Ramos (cell line): Measurements from ENCODE around the gene CTDSP1.

Experiments used
- in situ Hi-C: fragments of 300-500 bp; cut with MboI; formaldehyde crosslinking; loops from one replicate; pipeline ENCODE4 v1.14.3; 2022; ENCODE audit warnings: low sequenced_read_pairs; ENCODE audit not compliant: unreplicated experiment

The CTDSP1 gene

DNA sequence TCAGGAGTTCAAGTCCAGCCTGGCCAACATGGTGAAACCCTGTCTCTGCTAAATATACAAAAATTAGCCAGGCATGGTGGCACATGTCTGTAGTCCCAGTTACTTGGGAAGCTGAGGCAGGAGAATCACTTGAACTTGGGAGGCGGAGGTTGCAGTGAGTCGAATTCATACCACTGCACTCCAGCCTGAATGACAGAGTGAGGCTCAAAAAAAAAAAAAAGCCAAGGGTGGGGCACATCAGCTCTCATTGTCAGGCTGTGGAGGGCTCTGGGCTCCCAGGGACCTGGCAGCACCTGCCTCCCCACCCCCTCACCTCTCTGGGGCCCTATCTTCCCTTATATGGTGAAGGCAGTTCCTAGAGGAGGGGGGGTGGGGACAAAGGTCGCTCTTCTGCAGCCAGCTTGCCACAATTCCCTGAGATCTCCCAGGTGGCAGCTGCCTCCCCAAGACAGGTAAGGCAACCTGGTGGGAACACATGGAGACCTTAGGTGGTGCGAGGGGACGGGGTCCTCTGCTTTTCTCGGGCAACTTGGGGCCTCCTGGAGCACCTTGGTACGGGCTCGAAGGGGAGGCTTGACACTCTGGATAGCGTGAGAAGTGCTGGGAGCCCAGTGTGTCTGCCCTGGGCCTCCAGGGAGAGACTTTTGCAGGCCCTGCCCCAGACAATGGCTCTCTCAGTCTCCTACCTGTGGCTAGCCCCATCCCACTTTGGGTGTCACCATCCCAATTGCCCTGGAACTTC lies 19.2 kb downstream of the CTDSP1 start, which contains the start of gene VIL1:
Gene VIL1 (plus strand): TSS at position 407 of the 742 bp plus-strand sequence. CDS start 4,656 bp downstream, outside the sequence.
- in situ Hi-C loops, result no loop called here

DNA sequence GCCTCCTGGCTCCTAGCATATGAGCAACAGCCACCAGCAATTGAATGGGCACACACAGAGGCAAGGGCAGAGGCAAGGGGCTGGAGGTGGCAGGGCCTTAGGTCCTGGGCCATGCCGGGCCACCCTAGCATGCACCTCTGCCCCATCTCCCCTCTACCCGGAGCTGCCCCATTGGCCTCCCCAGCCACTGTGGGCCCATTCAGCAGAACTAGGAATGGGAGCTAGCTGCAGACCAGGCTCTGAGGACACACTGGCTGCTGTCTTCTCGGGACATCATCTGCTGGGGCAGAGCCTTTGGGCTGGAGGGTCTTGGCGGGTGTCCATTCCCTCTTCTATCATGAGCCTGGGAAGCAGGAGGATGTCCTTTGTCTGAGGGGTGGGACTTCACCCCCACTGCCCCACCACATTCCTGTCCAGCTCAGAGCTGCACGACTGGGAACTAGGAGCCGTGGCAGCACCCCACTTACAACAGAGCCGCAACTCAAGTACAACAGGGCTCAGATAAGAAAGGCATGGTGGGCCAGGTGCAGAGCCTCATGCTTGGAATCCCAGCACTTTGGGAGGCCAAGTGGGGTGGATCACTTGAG lies 20.1 kb downstream of the CTDSP1 start:
- in situ Hi-C loops, result no loop called here

DNA sequence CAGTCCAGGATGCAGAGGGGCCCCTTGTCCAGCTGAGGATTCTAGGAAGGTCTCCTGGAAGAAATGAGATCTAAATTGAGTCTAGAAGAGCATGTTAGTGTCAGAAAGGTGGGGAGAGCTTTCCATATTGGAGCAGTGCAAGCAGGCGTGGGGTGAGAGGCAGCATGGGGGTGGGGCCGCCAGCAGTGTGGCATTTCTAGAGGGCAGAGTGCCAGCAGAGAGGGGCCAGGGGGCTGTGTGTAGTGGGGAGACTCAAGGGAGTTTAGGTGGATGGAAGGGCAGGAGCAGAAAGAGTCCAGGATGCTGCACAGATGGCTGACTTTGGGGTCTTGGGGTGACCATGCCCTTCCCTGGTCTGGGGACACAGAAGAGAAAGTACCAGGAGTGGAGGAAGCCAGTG lies 21.4 kb downstream of the CTDSP1 start:
- in situ Hi-C loops, result no loop called here

DNA sequence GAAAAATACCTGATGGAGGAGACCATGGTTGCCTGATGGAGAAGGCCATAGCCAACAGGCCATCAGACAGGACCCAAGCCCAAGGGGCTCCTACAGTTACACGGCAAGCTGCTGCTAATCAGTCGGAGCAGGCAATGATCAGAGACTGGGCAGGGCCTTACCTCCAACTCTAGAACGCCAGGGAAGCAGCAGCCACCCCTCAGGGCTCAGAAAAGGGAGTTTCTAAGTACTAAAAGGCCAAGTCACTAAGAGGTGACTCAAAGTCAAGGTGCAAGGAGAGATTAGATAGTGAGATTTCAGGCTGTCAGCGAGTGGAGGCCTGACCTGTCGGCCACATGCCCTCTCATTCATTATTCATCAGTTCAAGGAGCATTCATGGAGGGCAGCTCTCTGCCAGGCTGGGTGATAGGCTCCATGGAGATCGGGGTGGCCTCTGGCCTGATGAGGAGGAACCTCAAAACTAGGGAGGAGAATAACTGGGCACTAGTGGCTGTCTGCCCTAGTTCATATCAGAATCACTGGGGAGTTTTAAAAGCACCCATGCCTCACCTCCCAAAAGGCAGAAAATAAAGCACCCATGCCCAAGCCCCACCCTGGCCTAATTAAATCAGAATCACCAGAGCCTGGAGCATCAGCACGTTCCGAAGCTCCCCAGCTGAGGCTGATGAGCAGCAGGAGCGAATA lies 22.9 kb downstream of the CTDSP1 start:
- in situ Hi-C loops, result no loop called here

DNA sequence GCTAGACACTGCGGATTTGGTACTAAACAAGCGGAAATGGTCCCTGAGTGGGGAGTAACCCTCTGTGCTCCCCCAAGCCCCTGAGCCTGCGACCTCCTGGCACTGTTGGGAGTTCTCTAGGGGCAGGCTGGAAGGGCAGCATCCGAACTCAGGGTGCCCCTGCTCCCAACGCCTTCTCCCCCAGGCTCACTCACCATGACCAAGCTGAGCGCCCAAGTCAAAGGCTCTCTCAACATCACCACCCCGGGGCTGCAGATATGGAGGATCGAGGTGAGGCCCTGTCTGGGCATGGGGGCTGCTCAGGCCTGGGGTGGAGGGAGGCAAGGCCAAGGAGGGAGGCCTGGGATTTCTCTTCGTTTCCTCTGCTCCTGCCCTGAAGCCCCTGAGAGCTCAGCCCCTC lies 23.9 kb downstream of the CTDSP1 start:
- in situ Hi-C loops, result no loop called here

DNA sequence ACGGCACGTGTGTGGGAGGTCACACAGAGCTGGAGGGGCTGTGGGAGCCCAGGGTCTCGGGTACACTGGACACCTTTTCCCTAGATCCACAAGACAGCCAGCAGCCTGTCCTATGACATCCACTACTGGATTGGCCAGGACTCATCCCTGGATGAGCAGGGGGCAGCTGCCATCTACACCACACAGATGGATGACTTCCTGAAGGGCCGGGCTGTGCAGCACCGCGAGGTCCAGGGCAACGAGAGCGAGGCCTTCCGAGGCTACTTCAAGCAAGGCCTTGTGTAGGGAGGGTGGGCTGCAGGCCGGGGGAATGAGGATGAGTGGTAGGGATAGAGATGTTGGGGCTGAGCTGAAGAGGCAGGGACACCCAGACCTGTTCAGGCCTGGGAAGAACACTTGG lies 25.9 kb downstream of the CTDSP1 start:
- in situ Hi-C loops, result no loop called here

DNA sequence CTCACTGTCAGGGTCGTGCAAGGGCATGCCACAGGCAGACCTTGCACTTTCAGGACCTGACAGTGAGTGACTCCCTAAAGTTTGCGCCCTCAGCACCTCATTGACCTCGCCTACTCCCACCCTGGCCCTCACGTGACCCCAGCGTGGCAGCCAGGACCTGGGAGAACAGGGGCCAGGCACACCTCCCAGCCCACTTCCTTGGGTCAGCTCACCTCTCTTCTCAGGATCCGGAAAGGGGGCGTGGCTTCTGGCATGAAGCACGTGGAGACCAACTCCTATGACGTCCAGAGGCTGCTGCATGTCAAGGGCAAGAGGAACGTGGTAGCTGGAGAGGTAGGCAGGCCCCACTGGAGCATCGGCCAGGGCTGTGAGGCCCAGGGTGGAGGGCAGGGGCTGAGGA lies 28.1 kb downstream of the CTDSP1 start:
- in situ Hi-C loops, result no loop called here

DNA sequence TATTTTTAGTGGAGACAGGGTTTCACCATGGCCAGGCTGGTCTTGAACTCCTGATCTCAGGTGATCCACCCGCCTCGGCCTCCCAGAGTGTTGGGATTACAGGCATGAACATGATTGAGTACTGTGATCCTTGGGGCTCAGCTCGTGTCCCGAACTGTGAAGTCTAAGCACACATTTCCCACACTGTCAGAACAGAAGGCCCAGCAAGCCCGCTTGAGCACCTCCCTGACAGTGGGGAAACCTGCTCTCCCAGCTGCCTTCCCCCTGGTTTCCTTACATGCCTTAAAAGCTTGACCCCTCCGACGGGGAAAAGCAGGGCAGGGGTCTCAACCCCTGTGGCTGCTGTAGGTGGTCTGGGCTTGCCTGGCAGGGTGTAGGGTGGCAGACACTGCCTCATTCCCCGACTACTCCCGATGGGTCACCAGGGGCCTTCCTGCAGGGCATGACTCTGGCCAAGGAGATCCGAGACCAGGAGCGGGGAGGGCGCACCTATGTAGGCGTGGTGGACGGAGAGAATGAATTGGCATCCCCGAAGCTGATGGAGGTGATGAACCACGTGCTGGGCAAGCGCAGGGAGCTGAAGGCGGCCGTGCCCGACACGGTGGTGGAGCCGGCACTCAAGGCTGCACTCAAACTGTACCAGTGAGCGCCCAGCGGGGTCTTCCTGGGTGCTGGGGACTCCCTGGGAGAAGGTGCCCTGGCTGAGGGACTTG lies 29.3 kb downstream of the CTDSP1 start:
- in situ Hi-C loops, result no loop called here

DNA sequence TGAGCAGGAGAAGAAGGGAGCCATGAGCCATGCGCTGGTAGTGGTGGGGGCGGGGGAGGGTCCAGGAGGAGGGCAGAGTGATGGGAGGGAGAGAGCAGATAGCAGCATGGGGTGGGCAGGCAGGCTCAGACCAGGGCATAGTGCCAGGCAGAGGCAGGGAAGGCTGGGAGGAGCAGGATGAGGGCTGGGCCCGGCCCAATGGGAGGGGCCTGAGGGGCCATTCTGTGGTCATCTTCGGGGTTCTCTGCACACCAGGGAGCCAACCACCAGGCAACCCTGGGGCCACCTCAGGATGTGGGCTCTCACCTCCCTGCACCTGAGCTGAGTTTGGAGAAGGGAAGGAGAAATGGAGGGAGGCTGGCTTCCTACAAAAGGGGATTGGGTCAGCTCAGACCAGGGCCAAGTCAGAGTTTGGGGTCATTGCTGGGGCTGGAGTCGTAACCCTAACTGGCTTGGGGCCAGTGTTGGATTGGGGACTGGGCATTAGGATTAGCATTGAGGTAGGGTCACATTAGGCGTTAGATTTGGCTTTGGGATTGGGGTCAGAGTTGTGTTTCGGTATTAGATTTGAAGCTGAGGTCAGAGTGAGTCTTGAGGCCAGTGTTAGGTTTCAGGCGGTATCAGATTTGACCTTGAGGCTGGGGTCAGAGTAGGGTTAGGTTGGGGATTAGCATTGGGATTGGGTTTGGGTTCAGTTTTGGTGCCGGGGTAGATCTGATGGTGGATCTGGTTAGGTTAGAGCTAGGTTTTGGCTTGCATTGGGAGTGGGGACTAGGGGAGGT lies 30.4 kb downstream of the CTDSP1 start:
- in situ Hi-C loops, result no loop called here

DNA sequence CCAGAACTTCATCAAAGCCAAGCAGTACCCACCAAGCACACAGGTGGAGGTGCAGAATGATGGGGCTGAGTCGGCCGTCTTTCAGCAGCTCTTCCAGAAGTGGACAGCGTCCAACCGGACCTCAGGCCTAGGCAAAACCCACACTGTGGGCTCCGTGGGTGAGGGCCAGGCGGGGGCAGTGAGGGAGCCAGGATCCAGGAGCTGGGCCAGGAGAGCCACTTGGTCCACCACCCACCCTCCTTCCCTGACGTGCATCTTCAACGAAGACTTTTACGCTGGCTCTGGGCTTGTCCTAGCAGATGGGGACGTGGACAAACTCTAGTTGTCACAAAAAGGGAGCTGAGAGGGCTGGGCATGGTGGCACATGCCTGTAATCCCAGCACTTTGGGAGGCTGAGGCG lies 31.1 kb downstream of the CTDSP1 start:
- in situ Hi-C loops, result no loop called here

DNA sequence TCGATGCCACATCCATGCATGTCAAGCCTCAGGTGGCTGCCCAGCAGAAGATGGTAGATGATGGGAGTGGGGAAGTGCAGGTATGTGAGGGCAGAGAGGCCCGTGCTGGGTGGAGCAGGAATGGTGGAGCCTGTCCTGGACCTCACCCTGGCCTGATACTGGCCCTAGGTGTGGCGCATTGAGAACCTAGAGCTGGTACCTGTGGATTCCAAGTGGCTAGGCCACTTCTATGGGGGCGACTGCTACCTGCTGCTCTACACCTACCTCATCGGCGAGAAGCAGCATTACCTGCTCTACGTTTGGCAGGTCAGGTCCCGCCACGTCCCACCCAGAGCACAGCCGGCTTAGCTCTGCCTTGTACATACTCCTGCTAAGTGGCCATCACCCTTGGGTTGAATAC lies 32.2 kb downstream of the CTDSP1 start:
- in situ Hi-C loops, result no loop called here

DNA sequence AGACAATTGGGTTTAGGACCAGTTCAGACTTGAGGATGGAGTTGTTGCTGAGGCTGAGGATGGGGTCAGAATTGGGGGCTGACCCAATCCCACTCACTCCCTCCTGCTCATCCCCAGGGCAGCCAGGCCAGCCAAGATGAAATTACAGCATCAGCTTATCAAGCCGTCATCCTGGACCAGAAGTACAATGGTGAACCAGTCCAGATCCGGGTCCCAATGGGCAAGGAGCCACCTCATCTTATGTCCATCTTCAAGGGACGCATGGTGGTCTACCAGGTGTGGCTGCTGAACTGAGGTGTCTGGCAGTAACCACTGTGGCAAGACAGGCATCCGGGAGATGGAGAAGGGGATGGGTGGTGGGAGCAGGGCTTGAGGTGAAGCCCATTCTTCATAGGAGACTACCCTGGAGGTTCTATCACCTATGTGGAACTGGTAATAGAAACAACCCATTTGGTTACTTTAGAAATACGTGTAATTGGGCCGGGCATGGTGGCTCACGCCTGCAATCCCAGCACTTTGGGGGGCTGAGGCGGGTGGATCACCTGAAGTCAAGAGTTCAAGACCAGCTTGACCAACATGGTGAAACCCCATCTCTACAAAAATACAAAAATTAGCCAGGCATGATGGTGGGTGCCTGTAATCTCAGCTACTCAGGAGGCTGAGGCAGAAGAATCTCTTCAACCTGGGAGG lies 33.2 kb downstream of the CTDSP1 start:
- in situ Hi-C loops, result no loop called here

DNA sequence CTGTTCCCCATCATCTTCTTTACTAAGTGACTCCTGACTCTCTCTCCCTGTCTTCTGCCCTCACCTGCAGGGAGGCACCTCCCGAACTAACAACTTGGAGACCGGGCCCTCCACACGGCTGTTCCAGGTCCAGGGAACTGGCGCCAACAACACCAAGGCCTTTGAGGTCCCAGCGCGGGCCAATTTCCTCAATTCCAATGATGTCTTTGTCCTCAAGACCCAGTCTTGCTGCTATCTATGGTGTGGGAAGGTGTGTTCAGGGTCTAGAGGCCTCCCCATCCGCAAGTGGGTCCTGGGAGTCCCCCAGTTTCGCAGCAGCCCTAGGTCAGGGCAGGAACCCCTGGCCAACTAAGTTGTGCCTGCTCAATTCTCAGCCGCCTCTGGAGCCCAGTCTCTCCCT lies 34.8 kb downstream of the CTDSP1 start:
- in situ Hi-C loops, result no loop called here

DNA sequence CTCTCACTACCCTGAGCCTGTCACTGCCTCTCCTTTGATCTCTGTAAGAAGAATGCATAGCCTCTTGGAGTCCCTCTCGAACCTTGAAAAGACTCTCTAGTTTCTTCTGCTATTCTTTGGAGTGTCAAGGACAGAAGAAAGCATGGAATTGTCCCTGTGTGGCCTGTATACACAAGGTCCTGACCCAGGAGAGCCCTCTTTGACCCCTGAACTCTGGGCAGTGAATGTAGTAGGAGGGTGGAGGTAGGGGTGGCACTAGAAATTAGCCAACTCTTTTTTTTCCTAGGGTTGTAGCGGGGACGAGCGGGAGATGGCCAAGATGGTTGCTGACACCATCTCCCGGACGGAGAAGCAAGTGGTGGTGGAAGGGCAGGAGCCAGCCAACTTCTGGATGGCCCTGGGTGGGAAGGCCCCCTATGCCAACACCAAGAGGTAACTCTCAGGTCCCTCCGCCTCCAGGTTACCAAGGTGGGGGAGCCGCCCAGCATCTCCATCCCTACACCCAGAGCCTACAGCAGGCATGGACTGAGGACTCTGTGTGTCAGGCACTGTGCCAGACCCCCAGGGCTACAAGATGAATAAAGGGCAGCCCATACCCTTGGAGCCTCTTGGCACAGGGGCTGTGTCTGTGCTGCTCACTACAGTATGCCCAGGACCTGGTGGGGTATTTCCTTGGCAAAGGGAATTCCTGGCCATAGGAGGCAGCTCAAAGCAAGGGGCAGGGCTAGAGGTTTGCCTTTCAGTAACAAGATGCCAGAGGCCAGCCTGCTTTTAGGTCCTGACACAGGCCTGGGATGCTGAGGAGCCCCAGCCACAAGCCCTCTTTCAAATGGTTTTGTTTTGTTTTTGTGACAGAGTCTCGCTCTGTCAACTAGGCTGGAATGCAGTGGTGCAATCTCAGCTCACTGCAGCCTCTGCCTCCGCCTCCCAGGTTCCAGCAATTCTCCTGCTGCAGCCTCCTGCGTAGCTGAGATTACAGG lies 35.6 kb downstream of the CTDSP1 start:
- in situ Hi-C loops, result no loop called here

DNA sequence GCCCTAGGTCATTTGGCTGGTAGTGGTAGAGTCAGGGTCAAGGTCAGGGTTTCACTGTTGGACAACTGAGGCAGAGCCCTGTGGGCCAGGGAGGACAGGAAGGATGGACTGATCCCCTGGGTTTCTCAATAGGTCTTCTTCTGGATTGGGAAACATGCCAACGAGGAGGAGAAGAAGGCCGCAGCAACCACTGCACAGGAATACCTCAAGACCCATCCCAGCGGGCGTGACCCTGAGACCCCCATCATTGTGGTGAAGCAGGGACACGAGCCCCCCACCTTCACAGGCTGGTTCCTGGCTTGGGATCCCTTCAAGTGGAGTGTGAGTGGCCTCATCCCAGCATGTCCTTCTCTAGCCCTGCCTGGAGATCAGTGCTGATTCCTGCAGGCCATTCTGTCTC lies 37.3 kb downstream of the CTDSP1 start:
- in situ Hi-C loops, result no loop called here

DNA sequence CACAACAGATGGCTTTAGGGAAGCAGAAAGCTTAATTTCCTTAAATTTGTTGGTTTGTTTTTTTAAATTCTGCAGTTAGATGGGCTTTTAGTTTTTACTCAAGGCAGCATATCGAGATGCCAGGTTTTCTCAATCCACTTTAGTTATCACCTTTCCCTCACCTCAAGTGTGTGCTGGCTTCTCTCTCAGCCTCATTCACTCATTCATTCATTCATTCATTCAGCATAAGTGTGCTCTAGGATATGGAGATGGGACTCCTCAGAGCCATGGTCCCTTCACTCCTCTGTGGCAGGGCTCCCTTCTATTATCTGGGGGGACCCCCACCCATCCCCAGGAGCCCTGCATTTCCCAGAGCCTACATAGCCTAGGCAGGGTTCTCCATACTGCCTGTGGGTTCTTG lies 38.3 kb downstream of the CTDSP1 start:
- in situ Hi-C loops, result no loop called here

DNA sequence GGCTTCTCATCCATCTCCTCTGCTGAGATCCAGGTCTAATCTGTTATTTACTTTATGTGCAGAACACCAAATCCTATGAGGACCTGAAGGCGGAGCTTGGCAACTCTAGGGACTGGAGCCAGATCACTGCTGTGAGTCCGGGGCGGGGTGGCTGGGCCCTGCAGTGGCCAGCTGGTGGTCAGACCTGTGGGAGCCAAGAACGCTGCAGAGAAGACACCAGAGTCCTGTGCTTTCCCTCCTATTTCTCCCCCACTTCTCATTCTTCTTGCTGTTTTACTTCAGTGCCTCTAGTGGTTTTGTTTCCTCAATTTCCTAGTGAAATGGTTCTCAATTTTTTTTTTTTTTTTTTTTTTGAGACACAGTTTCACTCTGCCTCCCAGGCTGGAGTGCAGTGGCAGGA lies 38.9 kb downstream of the CTDSP1 start:
- in situ Hi-C loops, result no loop called here

DNA sequence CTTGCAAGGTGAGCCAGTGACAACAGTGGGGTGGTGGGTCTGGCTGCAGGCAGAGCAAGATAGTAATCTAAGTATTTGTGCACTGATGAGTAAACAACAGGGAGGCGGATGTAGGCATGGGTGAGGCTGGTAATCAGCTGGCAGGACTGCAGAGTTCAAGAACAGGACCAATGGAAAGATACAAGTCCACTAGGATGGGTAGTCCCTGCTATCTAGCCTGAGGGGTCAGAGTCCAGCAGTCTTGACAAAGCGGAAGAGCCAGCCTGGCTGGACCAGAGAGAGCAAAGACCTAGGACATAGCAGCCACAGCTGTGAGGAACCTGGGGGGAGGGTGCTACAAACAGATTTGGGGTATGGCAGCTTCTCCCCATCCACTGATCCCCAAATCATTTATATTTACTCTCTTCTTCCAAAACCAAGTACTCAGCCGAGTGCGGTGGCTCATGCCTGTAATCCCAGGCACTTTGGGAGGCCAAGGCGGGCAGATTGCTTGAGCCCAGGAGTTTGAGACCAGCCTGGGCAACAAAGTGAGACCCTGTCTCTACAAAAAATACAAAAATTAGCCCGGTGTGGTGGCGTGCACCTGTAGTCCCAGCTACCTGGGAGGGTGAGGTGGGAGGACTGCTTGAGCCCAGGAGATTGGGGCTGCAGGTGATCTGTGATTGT lies 45.2 kb downstream of the CTDSP1 start:
- in situ Hi-C loops, result no loop called here
